Ishikawa (cell line): ENCODE results near the gene SLC49A4.

Experiments used
- CEBPB ChIP-seq: IDR thresholded peaks from 2 replicates; pipeline ENCODE4 v1.6.1; 2012
- CREB1 ChIP-seq: IDR thresholded peaks from 2 replicates; pipeline ENCODE4 v1.6.1; 2012; ENCODE audit warnings: low read depth
- EP300 ChIP-seq: IDR thresholded peaks from 2 replicates; pipeline ENCODE4 v1.6.1; 2012; ENCODE audit warnings: borderline replicate concordance
- NFIC ChIP-seq: IDR thresholded peaks from 2 replicates; pipeline ENCODE4 v1.6.1; 2012
- RAD21 ChIP-seq: IDR thresholded peaks from 2 replicates; pipeline ENCODE4 v1.6.1; 2012; ENCODE audit warnings: low read depth
- TAF1 ChIP-seq: IDR thresholded peaks from 2 replicates; pipeline ENCODE4 v1.6.1; 2012; ENCODE audit warnings: low read depth, mild to moderate bottlenecking
- YY1 ChIP-seq: IDR thresholded peaks from 2 replicates; pipeline ENCODE4 v1.6.1; 2012; ENCODE audit warnings: low read depth
- TF ChIP-seq, protein P1 (sequence below): IDR thresholded peaks from 2 replicates; pipeline ENCODE4 v1.6.1; 2012; ENCODE audit warnings: low read depth, mild to moderate bottlenecking

DNA sequence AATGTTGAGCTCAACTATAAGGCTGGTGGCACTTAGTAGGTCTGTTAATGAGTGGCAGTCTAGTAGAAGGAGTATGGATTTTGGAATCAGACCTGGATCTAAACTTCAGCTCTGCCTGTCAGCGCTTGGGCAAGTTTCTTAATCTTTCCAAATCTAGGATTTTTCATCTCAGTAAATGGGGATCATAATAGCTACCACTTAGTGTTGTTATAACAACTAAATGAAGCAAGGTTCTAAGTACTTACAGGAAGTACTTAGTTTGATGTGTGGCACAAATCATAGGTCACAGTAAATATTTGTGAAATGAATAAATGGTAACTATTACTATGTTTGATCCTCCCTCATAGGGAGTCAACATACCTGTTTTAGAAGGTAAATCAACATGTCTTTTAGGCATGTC, 31.4 kb downstream of the SLC49A4 start:
- TF ChIP-seq EP300: no peak
- TF ChIP-seq CEBPB: no peak
- no peak for TF ChIP-seq YY1
- TF ChIP-seq TAF1: no peak
- TF ChIP-seq CREB1: no peak
- TF ChIP-seq, protein P1, sequence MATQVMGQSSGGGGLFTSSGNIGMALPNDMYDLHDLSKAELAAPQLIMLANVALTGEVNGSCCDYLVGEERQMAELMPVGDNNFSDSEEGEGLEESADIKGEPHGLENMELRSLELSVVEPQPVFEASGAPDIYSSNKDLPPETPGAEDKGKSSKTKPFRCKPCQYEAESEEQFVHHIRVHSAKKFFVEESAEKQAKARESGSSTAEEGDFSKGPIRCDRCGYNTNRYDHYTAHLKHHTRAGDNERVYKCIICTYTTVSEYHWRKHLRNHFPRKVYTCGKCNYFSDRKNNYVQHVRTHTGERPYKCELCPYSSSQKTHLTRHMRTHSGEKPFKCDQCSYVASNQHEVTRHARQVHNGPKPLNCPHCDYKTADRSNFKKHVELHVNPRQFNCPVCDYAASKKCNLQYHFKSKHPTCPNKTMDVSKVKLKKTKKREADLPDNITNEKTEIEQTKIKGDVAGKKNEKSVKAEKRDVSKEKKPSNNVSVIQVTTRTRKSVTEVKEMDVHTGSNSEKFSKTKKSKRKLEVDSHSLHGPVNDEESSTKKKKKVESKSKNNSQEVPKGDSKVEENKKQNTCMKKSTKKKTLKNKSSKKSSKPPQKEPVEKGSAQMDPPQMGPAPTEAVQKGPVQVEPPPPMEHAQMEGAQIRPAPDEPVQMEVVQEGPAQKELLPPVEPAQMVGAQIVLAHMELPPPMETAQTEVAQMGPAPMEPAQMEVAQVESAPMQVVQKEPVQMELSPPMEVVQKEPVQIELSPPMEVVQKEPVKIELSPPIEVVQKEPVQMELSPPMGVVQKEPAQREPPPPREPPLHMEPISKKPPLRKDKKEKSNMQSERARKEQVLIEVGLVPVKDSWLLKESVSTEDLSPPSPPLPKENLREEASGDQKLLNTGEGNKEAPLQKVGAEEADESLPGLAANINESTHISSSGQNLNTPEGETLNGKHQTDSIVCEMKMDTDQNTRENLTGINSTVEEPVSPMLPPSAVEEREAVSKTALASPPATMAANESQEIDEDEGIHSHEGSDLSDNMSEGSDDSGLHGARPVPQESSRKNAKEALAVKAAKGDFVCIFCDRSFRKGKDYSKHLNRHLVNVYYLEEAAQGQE: no peak
- no peak for TF ChIP-seq NFIC
- TF ChIP-seq RAD21: no peak
